LNCAP (cell line): Measurements from ENCODE around the gene NSFL1C.

Experiments
- TF ChIP-seq, protein P1 (sequence below): fragments of 450-650 bp; IDR thresholded peaks from 2 replicates; pipeline ENCODE4 v1.5.1; 2017; ENCODE audit warnings: mild to moderate bottlenecking

Gene NSFL1C

DNA sequence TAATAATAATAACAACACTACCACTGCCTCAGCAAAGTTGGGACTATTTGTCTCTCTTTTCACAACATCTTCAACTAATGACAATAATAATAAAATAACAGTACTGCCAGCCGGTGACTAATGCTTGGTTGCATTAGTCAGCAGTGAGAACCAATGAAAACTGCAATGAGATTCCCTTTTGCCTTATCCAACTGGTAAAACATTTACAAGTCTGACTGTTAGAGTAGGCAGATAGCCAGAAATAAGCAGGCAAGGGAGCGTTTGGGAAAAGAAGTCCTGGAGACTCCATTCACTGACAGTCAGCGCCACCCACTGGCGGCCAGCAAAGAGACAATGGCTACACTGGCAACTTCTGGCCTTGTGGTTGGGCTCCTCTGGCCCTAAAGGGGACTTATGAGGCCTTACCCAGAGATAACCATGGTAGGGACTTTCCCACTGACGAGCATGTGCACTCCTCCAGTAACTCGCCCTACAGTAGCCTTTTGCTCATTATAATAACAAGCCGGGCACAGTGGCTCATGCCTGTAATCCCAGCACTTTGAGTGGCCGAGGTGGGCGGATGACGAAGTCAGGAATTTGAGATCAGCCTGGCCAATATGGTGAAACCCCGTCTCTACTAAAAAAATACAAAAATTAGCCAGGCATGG, 3.4 kb upstream of the NSFL1C start:
- TF ChIP-seq, protein P1, sequence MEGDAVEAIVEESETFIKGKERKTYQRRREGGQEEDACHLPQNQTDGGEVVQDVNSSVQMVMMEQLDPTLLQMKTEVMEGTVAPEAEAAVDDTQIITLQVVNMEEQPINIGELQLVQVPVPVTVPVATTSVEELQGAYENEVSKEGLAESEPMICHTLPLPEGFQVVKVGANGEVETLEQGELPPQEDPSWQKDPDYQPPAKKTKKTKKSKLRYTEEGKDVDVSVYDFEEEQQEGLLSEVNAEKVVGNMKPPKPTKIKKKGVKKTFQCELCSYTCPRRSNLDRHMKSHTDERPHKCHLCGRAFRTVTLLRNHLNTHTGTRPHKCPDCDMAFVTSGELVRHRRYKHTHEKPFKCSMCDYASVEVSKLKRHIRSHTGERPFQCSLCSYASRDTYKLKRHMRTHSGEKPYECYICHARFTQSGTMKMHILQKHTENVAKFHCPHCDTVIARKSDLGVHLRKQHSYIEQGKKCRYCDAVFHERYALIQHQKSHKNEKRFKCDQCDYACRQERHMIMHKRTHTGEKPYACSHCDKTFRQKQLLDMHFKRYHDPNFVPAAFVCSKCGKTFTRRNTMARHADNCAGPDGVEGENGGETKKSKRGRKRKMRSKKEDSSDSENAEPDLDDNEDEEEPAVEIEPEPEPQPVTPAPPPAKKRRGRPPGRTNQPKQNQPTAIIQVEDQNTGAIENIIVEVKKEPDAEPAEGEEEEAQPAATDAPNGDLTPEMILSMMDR = peak; percentile 98

- TF ChIP-seq, protein P1 = no peak
Observed at GRCh38 chr20:1469306-1469905, 2.8 kb upstream of the NSFL1C start.

GRCh38 chr20:1468117-1468624, 1.5 kb upstream of the NSFL1C start:
- TF ChIP-seq, protein P1 = no peak

DNA sequence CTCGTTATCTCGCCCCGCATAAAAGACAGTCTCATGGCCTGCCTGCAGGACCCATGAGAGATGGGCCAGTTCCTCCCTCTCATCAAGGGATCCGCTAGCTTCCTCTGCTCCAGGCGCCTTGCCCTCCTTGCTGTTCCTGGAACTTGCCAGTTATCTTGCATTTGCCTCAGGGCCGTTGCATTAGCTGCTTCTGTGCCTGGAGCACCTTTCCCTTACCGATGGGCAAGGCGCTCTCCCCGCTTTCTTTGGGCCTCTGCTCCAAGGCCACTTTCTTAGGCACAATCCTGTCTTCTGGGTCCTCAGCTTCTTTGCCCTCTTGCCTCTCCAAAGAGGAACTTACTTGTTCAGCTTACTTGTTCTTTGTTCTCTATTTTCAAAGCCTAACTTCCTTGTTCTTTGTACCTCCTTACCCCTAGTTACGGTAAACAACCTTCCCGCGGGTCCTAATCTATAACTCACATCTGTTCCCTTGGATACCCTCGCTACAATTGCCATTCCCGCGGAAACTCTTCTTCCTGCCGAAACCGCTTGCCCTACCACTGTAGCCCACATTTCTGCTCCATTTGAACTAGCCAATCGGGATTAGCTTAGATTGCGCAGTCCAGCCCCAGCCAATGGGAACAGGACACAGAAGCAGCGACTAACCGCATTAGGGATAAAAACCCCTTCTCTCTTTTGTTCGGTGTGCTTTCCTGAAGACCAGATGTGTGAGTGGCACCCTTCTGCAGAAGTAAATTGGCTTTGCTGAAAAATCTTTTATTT, 887 bp upstream of the NSFL1C start:
- TF ChIP-seq, protein P1 = no peak

DNA sequence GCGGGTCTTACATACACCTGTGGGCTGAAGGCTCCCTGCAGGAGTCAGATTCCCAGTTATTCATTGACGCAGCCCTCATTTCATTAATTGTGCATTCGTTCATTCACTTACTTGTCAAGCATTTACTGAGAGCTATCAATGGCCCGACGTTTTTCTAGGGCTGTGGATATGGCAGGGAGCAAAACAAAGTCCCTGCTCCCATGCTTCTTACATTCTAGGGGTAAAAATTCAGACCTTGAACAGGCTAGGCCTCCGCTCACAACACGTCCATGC, 369 bp upstream of the NSFL1C start:
- TF ChIP-seq, protein P1 = no peak

GRCh38 chr20:1465470-1466210, 1.0 kb downstream of the NSFL1C start:
- TF ChIP-seq, protein P1 = no peak

- TF ChIP-seq, protein P1 = no peak
Observed at GRCh38 chr20:1463971-1464570, 2.6 kb downstream of the NSFL1C start.
